H1 (cell line): Measurements from ENCODE around the gene UBQLN3. TPM values are rescaled to one million over a fixed set of nuclear protein-coding genes. Genes with fewer than 3 reads are reported as not detected.

Experiments
- HDAC2 ChIP-seq, 2 experiments: fragments of 300-600 bp in 1 of 2; sonication (generic) in 1 of 2; IDR thresholded peaks; 2 replicates each; pipeline ENCODE4 v1.6.1; 2011 to 2012; ENCODE audit warnings: low read depth in 2 of 2, low read length in 2 of 2, mild to moderate bottlenecking in 2 of 2, moderate library complexity in 2 of 2, borderline replicate concordance in 1 of 2, inconsistent platforms in 1 of 2
- polyA plus RNA-seq, 7 experiments: library from polyadenylated mRNA; depleted of rRNA in 3 of 7; stranded (reverse) in 5 of 7; unstranded in 2 of 7; fragments of >200 nt in 5 of 7; fragments of 200-250 nt in 2 of 7; gene quantifications; 1 replicate in 5 of 7; 2 replicates in 1 of 7; 4 replicates in 1 of 7; pipeline versions ENCODE4 v1.2.1 to v1.2.3, GENCODE V29; 2011 to 2013; ENCODE audit warnings: missing spikeins in 2 of 7, mixed read lengths in 2 of 7
- total RNA-seq: library from RNA; stranded (reverse); fragmentation: NEBNext Ultra II Directional; extraction: Animal tissue kit (Norgen Biotek cat#: 25700); gene quantifications from 2 replicates; pipeline ENCODE4 v1.2.1, GENCODE V29; 2021

The UBQLN3 gene
- total and polyA plus RNA-seq, 2 of the 8 experiments (the other 6 are each of a cell fraction or from before 2014, with no cell fraction given): not detected

DNA sequence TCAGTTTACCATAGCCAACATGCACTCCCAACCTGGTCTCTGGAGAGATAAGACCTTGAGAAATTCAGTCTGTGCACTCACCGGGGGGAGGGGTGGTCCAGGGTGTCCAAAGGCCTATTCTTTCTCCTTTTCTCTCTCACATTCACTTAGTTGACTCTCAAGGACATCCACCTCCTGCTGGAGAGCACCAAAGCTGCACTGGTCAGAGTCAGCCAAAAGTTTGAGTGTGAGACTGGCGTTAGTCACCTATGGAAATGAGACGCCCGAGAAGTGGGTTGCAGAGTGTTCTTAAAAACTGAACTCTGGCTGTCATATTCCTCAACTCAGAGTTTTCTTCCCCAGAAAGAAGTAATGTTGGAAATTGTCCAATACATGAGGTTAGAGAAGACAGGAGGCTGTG lies 11.8 kb upstream of the UBQLN3 start (continued):
- no peak for TF ChIP-seq HDAC2 (IDR thresholded peaks at IDR 0.05; ENCODE audit: borderline replicate concordance in 1 of 2, low read depth in 2 of 2, low read length in 2 of 2)
